Measurements from ENCODE around the gene GABRB1.

GABRB1 gene

GRCh38 chr4:47050761-47051725 lies 19.7 kb downstream of the GABRB1 start:
- DNase-seq: no peak

GRCh38 chr4:47053485-47053884 lies 22.1 kb downstream of the GABRB1 start:
- DNase-seq: no peak

GRCh38 chr4:47054130-47054529 lies 22.8 kb downstream of the GABRB1 start:
- no peak for DNase-seq

GRCh38 chr4:47057991-47058390 lies 26.6 kb downstream of the GABRB1 start:
- DNase-seq: no peak

GRCh38 chr4:47060561-47060960 lies 29.2 kb downstream of the GABRB1 start:
- DNase-seq: no peak

GRCh38 chr4:47061435-47061834 lies 30.1 kb downstream of the GABRB1 start:
- DNase-seq: no peak

GRCh38 chr4:47065051-47065481 lies 33.7 kb downstream of the GABRB1 start:
- DNase-seq: no peak

- no peak for DNase-seq
Observed at GRCh38 chr4:47068986-47069385, 37.6 kb downstream of the GABRB1 start.

- DNase-seq: no peak
Observed at GRCh38 chr4:47071901-47072341, 40.6 kb downstream of the GABRB1 start.

- DNase-seq: no peak
Observed at GRCh38 chr4:47073647-47074046, 42.3 kb downstream of the GABRB1 start.

- no peak for DNase-seq
Observed at GRCh38 chr4:47074816-47075215, 43.4 kb downstream of the GABRB1 start.

- DNase-seq: no peak
Observed at GRCh38 chr4:47075262-47075661, 43.9 kb downstream of the GABRB1 start.

- DNase-seq: no peak
Observed at GRCh38 chr4:47075919-47076318, 44.6 kb downstream of the GABRB1 start.

GRCh38 chr4:47084111-47084510 lies 52.7 kb downstream of the GABRB1 start:
- no peak for DNase-seq

GRCh38 chr4:47084795-47085194 lies 53.4 kb downstream of the GABRB1 start:
- DNase-seq: no peak

GRCh38 chr4:47088298-47088697 lies 56.9 kb downstream of the GABRB1 start:
- DNase-seq: no peak

GRCh38 chr4:47095884-47096283 lies 64.5 kb downstream of the GABRB1 start:
- DNase-seq: no peak

- DNase-seq: no peak
Observed at GRCh38 chr4:47101453-47101852, 70.1 kb downstream of the GABRB1 start.

GRCh38 chr4:47104986-47105385 lies 73.6 kb downstream of the GABRB1 start:
- DNase-seq: no peak

- no peak for DNase-seq
Observed at GRCh38 chr4:47106561-47106960, 75.2 kb downstream of the GABRB1 start.

GRCh38 chr4:47109379-47109778 lies 78.0 kb downstream of the GABRB1 start:
- DNase-seq: no peak

GRCh38 chr4:47110546-47111132 lies 79.3 kb downstream of the GABRB1 start:
- DNase-seq: no peak

GRCh38 chr4:47118192-47118929 lies 87.0 kb downstream of the GABRB1 start:
- DNase-seq: no peak

GRCh38 chr4:47120783-47121182 lies 89.4 kb downstream of the GABRB1 start:
- no peak for DNase-seq
